ENCODE measurements around the gene PDSS2. TPM values are rescaled to one million over a fixed set of nuclear protein-coding genes. Genes with fewer than 3 reads are reported as not detected.
A peak's percentile ranks its signal among the peaks of the same experiment; 100 is the strongest.

Gene PDSS2
- total and polyA plus RNA-seq, 9 of the 15 experiments (the other 6 are each of a cell fraction or from before 2014, with no cell fraction given) = 5.8 to 21.1 (median 12.0) TPM

- H3K27me3 ChIP-seq (ENCODE audit: control insufficient read depth in 2 of 2, insufficient read depth in 2 of 2, low read length in 2 of 2) = no peaks in the 10 kb centered on the region
- H3K4me1 ChIP-seq (replicated peaks in 1 of 2; ENCODE audit: control insufficient read depth in 2 of 2, insufficient read depth in 2 of 2, low read length in 2 of 2) = no peaks in the 10 kb centered on the region
- no peak overlapping the region for H3K27ac ChIP-seq (ENCODE audit: extremely low read depth, low read depth, low read length)
- no peak overlapping the region for H2AFZ ChIP-seq (ENCODE audit: low read depth, low read length)
- no peak overlapping the region for H3K4me3 ChIP-seq
- intact Hi-C loops (cut with micrococcal nuclease) (no loop called here), in situ Hi-C loops (cut with MboI) (no loop called here)
- H3K9me1 ChIP-seq (ENCODE audit: control insufficient read depth, insufficient read depth, low read length) = no peaks in the 10 kb centered on the region
- TF ChIP-seq ZNF717 (CRISPR knock-in tag; IDR thresholded peaks at IDR 0.05) = no peak
- no peak for TF ChIP-seq ZNF436 (CRISPR knock-in tag; IDR thresholded peaks at IDR 0.05)
- no peak for TF ChIP-seq ZFX (CRISPR knock-in tag; IDR thresholded peaks at IDR 0.05)
- peak; percentile 88 for TF ChIP-seq CEBPB (tag; IDR thresholded peaks at IDR 0.05)
- TF ChIP-seq SRF (CRISPR knock-in tag; IDR thresholded peaks at IDR 0.05) = no peak
- no peak for TF ChIP-seq ZNF639 (CRISPR knock-in tag; conservative IDR thresholded peaks at IDR 0.05 in 1 of 2, IDR thresholded peaks at IDR 0.05 in 1 of 2)
- no peak for TF ChIP-seq ZNF384 (IDR thresholded peaks at IDR 0.05; ENCODE audit: low read depth, low read length)
- no peak for TF ChIP-seq ZNF12 (CRISPR knock-in tag; IDR thresholded peaks at IDR 0.05)
- TF ChIP-seq CEBPG (CRISPR knock-in tag; IDR thresholded peaks at IDR 0.05) = no peak
- peak; percentile 37 to 88 for TF ChIP-seq CEBPG (tag; conservative IDR thresholded peaks at IDR 0.05 in 1 of 2, IDR thresholded peaks at IDR 0.05 in 1 of 2)
- ATAC-seq = no peak
- CTCF ChIA-PET (ENCODE audit: low intra/inter-chr PET ratio) = no interaction called here
- BruUV-seq (replicated peaks) = no TSS peak
- no peak overlapping the region for H3K4me2 ChIP-seq (ENCODE audit: insufficient read depth, low read length)
- POLR2A ChIA-PET = no interaction called here
- no peak overlapping the region for H3K9ac ChIP-seq (ENCODE audit: insufficient read depth in 1 of 2, low read depth in 2 of 2, low read length in 2 of 2)
- H3K9me3 ChIP-seq (replicated peaks; ENCODE audit: control insufficient read depth, insufficient read depth, low read depth, low read length) = no peaks in the 10 kb centered on the region; the same call in 1 of the 2 replicates
- no peaks in the 10 kb centered on the region for H3K79me2 ChIP-seq (ENCODE audit: control insufficient read depth, insufficient read depth, low read length)
- FAIRE-seq = no peak
- H4K20me1 ChIP-seq (replicated peaks; ENCODE audit: control insufficient read depth, insufficient read depth, low read length) = no peaks in the 10 kb centered on the region
- WGBS (ENCODE audit: insufficient coverage, low coverage, missing lambda C conversion rate) = 76% methylated on average over 2 of the region's 2 CpGs
- no peak for DNase-seq (ENCODE audit: extremely low read depth in 1 of 4, low spot score in 3 of 4)
- no peaks in the 10 kb centered on the region for H3K36me3 ChIP-seq (ENCODE audit: control insufficient read depth, insufficient read depth, low read length)
These were observed 101.5 kb downstream of the PDSS2 start for GRCh38 chr6:107357842-107358241.
